ENCODE data around the gene SRPK2.

The SRPK2 gene

DNA sequence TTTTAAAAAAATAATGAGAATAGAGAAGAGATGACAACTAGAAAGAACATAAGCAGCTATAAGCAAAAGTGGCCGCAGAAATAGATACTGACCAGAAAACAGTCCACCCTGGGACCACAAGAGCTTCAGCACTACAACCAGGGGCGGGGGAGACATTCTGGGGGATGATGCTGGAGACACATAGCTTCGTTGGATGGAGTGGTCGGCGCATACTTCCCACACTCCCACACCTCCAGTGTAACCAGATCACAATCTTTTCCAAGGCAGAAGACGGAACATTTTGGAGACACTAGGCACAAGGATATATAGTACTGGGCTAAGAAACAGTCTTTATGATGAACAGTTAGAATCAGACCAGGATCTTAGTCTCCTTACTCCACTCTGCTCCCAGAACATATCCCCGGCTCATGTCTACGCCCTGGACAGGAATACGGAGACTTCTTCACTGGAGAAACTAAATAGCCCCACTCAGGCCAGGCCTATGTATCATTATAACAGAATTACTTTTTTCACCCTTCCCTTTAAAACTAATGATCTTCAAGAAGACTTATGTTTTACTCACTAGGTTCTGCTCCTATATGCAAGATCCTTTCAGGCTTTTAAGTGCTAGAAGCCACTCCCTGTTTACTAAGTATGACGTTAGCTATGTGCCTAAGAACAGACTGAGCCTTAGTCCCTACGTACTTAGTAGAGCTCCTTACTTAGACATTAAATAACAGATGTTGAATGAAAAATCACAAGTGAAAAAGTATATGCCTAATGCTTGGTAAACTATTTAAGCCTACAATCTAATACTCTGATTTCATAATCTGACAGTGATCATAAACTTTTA is 169.6 kb downstream of the SRPK2 start:
- CTCF ChIA-PET, result interaction anchor here (0.6 to 0.7 kb wide), 2 partner anchors 94 to 236 kb away, joined by 3 to 4 read pairs; no protein-coding TSS in a partner anchor
- peaks cover 30% of the 10 kb centered on the region for H3K4me1 ChIP-seq (ENCODE audit: control insufficient read depth, insufficient read depth, low read length)
- POLR2A ChIA-PET, result interaction anchor here (1.2 kb wide), 1 partner anchor 50 kb away, joined by 3 read pairs; no protein-coding TSS in a partner anchor

GRCh38 chr7:105218215-105218614 is 170.5 kb downstream of the SRPK2 start:
- POLR2A ChIA-PET, result no interaction called here
- no peak overlapping the region for H3K27ac ChIP-seq (ENCODE audit: extremely low read depth, low read depth, low read length)

More for the DNA sequence above, 169.6 kb downstream of the SRPK2 start:
- H3K9me3 ChIP-seq (ENCODE audit: control insufficient read depth, insufficient read depth, low read depth, low read length), result no peaks in the 10 kb centered on the region
- no peaks in the 10 kb centered on the region for H3K36me3 ChIP-seq (ENCODE audit: control insufficient read depth in 2 of 2, insufficient read depth in 1 of 2, low read length in 2 of 2)
- no peak overlapping the region for H3K4me3 ChIP-seq (ENCODE audit: low read depth, low read length)
- TF ChIP-seq EGR2 (tag by site-specific recombination; IDR thresholded peaks at IDR 0.05; ENCODE audit: low read depth) (peak; percentile 76), ZFHX2 (tag by site-specific recombination; conservative IDR thresholded peaks at IDR 0.05) (peak; percentile 73), MZF1 (tag by site-specific recombination; IDR thresholded peaks at IDR 0.05; ENCODE audit: borderline replicate concordance) (peak; percentile 77; the same call in 1 of the 2 replicates), ZBTB1 (tag by site-specific recombination; IDR thresholded peaks at IDR 0.05) (no peak), ZNF792 (tag by site-specific recombination; IDR thresholded peaks at IDR 0.05) (no peak), ZNF433 (tag by site-specific recombination; IDR thresholded peaks at IDR 0.05; ENCODE audit: low read depth) (no peak), ZNF155 (tag by site-specific recombination; IDR thresholded peaks at IDR 0.05) (no peak), ZNF148 (tag by site-specific recombination; IDR thresholded peaks at IDR 0.05; ENCODE audit: borderline replicate concordance) (no peak), ZFP3 (tag by site-specific recombination; IDR thresholded peaks at IDR 0.05; ENCODE audit: low read depth) (no peak), ZNF830 (tag by site-specific recombination; IDR thresholded peaks at IDR 0.05; ENCODE audit: low read depth) (no peak), ZNF48 (tag by site-specific recombination; IDR thresholded peaks at IDR 0.05) (no peak), ZIC2 (tag by site-specific recombination; IDR thresholded peaks at IDR 0.05) (no peak), ZNF585B (tag by site-specific recombination; IDR thresholded peaks at IDR 0.05) (no peak)
- TF ChIP-seq, protein P1, sequence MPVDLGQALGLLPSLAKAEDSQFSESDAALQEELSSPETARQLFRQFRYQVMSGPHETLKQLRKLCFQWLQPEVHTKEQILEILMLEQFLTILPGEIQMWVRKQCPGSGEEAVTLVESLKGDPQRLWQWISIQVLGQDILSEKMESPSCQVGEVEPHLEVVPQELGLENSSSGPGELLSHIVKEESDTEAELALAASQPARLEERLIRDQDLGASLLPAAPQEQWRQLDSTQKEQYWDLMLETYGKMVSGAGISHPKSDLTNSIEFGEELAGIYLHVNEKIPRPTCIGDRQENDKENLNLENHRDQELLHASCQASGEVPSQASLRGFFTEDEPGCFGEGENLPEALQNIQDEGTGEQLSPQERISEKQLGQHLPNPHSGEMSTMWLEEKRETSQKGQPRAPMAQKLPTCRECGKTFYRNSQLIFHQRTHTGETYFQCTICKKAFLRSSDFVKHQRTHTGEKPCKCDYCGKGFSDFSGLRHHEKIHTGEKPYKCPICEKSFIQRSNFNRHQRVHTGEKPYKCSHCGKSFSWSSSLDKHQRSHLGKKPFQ (tag by site-specific recombination; IDR thresholded peaks at IDR 0.05), result no peak
- no peak overlapping the region for H3K27ac ChIP-seq (ENCODE audit: extremely low read depth, low read depth, low read length)

More at GRCh38 chr7:105218215-105218614, 170.5 kb downstream of the SRPK2 start:
- no peaks in the 10 kb centered on the region for H3K36me3 ChIP-seq (ENCODE audit: control insufficient read depth in 2 of 2, insufficient read depth in 1 of 2, low read length in 2 of 2)
- TF ChIP-seq ZFHX2 (tag by site-specific recombination; conservative IDR thresholded peaks at IDR 0.05) (no peak), ZBTB1 (tag by site-specific recombination; IDR thresholded peaks at IDR 0.05) (no peak), GLIS2 (tag by site-specific recombination; IDR thresholded peaks at IDR 0.05) (no peak), ZNF2 (tag by site-specific recombination; IDR thresholded peaks at IDR 0.05) (no peak), ZNF544 (tag by site-specific recombination; IDR thresholded peaks at IDR 0.05) (no peak), ZNF747 (tag by site-specific recombination; IDR thresholded peaks at IDR 0.05) (no peak), ZNF274 (IDR thresholded peaks at IDR 0.05; ENCODE audit: low read length) (no peak), ZNF274 (tag by site-specific recombination; IDR thresholded peaks at IDR 0.05; ENCODE audit: borderline replicate concordance) (no peak), TSHZ1 (tag by site-specific recombination; IDR thresholded peaks at IDR 0.05; ENCODE audit: borderline replicate concordance) (no peak), ZNF776 (tag by site-specific recombination; IDR thresholded peaks at IDR 0.05; ENCODE audit: borderline replicate concordance) (no peak), MZF1 (tag by site-specific recombination; IDR thresholded peaks at IDR 0.05; ENCODE audit: borderline replicate concordance) (no peak), SCRT2 (tag by site-specific recombination; IDR thresholded peaks at IDR 0.05) (no peak), GLI2 (tag by site-specific recombination; IDR thresholded peaks at IDR 0.05; ENCODE audit: borderline replicate concordance, low read depth) (no peak), HOXD13 (CRISPR knock-in tag; IDR thresholded peaks at IDR 0.05; ENCODE audit: borderline replicate concordance) (no peak)
- TF ChIP-seq, protein P2, sequence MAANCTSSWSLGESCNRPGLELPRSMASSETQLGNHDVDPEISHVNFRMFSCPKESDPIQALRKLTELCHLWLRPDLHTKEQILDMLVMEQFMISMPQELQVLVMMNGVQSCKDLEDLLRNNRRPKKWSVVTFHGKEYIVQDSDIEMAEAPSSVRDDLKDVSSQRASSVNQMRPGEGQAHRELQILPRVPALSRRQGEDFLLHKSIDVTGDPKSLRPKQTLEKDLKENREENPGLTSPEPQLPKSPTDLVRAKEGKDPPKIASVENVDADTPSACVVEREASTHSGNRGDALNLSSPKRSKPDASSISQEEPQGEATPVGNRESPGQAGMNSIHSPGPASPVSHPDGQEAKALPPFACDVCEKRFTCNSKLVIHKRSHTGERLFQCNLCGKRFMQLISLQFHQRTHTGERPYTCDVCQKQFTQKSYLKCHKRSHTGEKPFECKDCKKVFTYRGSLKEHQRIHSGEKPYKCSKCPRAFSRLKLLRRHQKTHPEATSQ (tag by site-specific recombination; IDR thresholded peaks at IDR 0.05), result no peak
- CTCF ChIA-PET, result no interaction called here
- H3K4me3 ChIP-seq (ENCODE audit: low read depth, low read length), result no peak overlapping the region
- H3K4me1 ChIP-seq (ENCODE audit: control insufficient read depth, insufficient read depth, low read length), result peaks cover 28% of the 10 kb centered on the region
- H3K9me3 ChIP-seq (ENCODE audit: control insufficient read depth, insufficient read depth, low read depth, low read length), result no peaks in the 10 kb centered on the region

Data from HEK293 (cell line).